Adrenal gland (tissue), 5 donors: ENCODE measurements around the gene ANKZF1.

ENCODE experiments used
- POLR2A ChIP-seq, 2 donors: fragments of 450-650 bp; IDR thresholded peaks; one replicate each; pipeline ENCODE4 v1.6.1; 2017; ENCODE audit warnings: antibody characterized with exemption in 2 of 2, mild to moderate bottlenecking in 2 of 2, moderate library complexity in 1 of 2
- TF ChIP-seq, protein P1 (sequence below), 6 experiments: fragments of 450-650 bp in 4 of 6; fragments of 200-600 bp in 2 of 6; sonication (generic) in 1 of 6; IDR thresholded peaks; 1 replicate in 5 of 6; 2 replicates in 1 of 6; pipeline versions ENCODE4 v1.5.1 to v1.8.0; 2016 to 2021; ENCODE audit warnings: antibody characterized with exemption in 6 of 6, mild to moderate bottlenecking in 2 of 6, moderate library complexity in 1 of 6
- donor health status: DM: no; HTN: no; CAD: no.

DNA sequence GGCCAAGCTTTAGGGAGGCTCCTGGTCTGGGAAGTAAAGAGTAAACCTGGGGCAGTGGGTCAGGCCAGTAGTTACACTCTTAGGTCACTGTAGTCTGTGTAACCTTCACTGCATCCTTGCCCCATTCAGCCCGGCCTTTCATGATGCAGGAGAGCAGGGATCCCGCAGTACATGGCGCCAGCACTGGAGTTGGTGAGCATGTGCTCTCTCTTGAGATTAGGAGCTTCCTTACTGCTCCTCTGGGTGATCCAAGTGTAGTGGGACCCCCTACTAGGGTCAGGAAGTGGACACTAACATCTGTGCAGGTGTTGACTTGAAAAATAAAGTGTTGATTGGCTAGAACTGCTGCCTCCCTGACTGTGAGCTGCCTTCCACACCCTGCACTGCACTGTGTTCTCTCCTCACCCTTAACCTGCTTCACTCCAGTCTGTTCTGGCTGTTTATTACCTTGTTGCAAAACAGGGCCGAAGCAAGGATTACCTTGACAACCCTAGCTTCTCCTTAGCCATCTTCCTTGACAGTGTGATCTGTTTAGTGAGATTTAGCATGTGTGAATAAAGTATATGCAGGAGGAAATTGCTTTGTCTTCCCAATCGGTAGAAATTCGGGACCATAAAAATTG is 46.3 kb upstream of the ANKZF1 start:
- TF ChIP-seq, protein P1, sequence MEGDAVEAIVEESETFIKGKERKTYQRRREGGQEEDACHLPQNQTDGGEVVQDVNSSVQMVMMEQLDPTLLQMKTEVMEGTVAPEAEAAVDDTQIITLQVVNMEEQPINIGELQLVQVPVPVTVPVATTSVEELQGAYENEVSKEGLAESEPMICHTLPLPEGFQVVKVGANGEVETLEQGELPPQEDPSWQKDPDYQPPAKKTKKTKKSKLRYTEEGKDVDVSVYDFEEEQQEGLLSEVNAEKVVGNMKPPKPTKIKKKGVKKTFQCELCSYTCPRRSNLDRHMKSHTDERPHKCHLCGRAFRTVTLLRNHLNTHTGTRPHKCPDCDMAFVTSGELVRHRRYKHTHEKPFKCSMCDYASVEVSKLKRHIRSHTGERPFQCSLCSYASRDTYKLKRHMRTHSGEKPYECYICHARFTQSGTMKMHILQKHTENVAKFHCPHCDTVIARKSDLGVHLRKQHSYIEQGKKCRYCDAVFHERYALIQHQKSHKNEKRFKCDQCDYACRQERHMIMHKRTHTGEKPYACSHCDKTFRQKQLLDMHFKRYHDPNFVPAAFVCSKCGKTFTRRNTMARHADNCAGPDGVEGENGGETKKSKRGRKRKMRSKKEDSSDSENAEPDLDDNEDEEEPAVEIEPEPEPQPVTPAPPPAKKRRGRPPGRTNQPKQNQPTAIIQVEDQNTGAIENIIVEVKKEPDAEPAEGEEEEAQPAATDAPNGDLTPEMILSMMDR (IDR thresholded peaks at IDR 0.05) = no peak
- no peak for TF ChIP-seq POLR2A (IDR thresholded peaks at IDR 0.05)
